ENCODE data around the gene CLPX.
"Not testable (repeated sequence)": the region's sequence is repeated elsewhere in the genome, so short reads cannot be mapped to it uniquely, and the experiment has no call there.

Gene CLPX

DNA sequence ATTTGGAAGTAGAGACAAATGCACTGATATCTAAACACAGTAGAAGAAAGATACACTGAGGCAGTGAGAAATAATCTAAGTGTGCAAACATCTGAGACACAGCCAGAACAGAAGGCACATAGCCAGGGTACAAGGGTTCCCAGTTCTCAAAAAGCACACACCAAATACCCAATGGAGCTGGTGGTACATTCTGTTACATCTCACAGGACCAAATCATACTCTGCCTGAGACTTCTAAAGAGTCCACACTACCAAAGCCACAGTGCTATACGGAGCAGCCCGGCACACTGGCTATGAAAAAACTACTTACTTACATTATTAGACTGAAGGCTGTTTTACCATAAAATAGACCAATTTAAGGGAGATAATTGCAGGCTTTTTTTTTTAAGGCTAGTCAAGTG, 19.3 kb downstream of the CLPX start:
- DNase-seq, result no peak

DNA sequence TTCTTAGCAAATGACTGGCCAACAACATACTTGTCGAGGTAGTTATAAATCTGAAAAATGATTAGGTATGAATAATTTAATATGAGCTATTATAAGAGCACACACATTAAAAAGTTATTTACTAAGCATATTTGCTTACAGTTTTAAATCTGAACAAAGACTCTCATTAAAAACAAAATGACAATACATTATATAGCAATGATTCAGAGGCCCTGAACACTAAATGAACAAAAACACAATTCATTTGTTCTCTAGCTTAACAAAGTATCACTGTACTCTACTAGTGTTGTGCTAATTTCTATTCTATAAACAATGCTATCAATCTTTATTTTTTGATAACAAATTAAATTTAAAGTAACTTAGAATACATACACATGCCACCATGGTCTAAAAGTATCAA, 21.0 kb downstream of the CLPX start:
- DNase-seq, result no peak

DNA sequence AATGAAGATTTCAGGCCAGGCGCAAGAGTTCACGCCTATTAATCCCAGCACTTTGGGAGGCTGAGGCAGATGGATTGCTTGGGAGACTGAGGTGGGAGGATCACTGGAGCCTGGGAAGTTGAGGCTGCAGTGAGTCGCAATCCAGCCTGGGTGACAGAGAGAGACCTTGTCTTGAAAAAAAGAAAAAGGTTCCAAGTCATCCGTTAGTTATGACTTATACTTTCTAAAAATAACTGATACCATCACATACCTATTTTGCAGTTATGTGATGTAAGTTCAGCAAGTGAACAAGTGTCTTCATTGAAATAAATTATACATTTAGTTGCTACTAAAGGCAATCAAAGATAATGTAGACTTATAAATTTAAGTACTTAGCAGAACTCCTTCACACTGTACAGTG, 22.1 kb downstream of the CLPX start:
- no peak for DNase-seq

DNA sequence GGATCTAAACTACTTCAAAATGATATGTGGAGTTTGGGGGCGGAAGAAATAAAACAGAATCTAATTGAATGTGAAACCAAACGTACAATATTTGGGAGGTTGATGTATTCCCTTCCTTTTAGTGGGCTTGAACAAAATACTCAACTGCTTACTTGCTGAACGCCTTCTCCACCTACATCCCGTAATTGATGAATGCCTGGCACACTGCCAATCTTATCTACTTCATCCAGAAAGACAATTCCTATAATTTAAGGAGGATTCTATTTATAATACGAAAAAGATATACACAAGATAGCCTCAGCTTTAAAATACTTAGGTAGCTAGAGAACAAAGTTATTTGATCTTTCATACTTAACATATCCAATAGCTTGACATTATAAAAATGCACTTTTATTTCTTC, 28.4 kb downstream of the CLPX start:
- DNase-seq, result no peak

DNA sequence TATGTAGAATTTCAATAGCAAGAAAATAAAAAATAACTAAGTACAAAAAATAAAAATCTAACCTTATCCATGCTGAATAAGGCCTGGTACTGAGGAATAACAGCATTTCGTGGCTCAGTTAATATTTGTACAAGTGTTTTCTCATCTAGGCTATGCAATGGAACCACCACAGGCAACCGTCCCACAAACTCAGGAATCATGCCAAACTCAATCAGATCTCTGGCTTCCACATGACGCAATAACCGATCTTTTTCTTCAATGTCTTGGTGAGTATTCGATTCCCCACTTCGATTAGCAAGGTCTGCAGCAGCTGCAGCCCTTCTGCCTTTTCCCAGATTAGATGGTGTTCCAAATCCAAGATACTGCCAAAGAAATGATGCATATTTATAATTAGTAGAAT, 30.4 kb downstream of the CLPX start:
- DNase-seq, result no peak

DNA sequence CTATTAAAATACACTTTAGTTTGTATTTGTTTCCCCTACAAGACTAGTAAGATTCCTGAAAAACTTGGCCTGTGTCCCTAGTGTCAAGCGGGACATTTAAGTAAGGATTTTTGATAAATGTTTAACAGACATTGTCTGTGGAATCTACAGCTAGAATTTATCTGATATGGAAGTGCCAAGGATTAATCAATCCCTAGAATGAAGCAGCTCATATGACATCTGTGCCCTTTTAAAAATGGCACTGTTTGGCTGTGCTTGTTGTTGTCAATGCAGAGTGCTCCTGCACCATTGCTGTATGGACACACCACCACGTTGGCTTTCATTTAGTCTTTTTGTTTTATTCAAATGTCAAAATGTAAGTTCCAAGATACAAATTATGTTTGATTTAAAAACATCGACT, 37.2 kb downstream of the CLPX start:
- DNase-seq, result no peak

DNA sequence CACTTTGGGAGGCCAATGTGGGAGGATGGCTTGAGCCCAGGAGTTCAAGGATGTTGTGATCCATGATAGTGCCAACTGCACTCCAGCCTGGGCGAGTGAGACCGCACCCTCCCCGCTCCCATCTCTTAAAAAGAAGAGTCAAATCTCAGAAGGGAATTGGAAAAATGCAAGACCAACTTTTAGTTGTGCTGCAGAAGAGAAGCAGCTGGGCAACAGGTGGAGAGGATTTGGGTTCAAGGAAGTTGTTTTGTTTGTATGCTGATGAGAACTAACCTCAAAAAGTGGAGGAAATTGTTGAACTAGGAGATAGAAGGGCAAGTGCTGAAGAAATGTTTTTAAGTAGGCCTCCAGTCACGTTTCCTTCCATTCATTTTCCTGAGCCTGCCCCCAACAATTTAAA, 38.7 kb downstream of the CLPX start:
- no peak for DNase-seq

DNA sequence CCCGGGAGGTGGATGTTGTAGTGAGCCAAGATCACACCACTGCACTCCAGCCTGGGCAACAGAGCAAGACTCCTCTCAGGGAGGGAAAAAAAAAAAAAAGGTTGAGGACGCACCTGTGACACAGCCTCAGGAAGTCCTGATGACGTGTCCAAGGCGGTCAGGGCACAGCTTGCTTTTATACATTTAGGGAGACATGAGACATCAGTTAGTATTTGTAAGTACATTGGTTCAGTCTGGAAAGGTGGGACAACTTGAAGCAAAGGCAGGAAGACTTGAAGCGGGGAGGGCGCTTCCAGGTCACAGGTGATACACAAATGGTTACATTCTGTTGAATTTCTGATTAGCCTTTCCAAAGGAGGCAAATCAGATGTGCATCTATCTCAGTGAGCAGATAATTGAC, 46.5 kb downstream of the CLPX start:
- DNase-seq, result not testable (repeated sequence)

DNA sequence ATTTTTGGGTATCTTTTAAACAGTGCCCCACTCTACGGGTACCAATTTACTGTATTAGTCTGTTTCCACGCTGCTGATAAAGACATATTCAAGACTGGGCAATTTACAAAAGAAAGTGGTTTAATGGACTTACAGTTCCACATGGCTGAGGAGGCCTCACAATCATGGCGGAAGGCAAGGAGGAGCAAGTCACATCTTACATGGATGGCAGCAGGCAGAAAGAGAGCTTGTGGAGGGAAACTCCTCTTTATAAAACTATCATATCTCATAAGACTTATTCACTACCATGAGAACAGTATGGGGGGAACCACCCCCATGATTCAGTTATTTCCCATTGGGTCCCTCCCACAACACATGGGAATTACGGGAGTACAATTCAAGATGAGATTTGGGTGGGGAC, 47.2 kb downstream of the CLPX start:
- not testable (repeated sequence) for DNase-seq

DNA sequence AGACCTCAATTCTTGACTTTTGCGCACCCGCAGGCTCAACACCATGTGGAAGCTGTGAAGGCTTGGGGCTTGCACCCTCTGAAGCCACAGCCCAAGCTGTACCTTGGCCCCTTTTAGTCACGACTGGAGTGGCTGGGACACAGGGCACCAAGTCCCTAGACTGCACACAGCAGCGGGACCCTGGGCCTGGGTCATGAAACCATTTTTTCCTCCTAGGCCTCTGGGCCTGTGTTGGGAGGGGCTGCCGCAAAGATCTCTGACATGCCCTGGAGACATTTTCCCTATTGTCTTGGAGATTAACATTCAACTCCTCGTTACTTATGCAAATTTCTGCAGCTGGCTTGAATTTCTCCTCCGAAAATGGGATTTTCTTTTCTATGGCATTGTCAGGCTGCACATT, 48.1 kb downstream of the CLPX start:
- DNase-seq, result not testable (repeated sequence)

DNA sequence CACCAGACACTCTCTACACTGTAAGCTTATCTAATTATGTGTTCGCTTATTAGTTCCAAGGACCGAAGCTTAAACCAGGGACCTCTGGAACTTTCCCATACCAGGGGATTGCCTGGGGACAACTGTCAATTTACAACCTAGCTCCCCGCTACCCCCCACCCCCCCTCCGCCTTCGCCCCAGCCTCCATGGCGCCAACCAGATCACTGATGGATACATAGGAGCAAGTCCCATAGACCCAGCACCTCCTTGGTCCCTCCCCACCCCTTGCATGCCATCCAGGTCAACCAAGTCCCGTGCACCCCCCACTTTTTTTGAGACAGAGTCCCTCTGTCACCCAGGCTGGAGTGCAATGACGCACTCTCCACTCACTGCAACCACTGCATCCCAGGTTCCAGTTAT, 50.6 kb downstream of the CLPX start:
- no peak for DNase-seq

DNA sequence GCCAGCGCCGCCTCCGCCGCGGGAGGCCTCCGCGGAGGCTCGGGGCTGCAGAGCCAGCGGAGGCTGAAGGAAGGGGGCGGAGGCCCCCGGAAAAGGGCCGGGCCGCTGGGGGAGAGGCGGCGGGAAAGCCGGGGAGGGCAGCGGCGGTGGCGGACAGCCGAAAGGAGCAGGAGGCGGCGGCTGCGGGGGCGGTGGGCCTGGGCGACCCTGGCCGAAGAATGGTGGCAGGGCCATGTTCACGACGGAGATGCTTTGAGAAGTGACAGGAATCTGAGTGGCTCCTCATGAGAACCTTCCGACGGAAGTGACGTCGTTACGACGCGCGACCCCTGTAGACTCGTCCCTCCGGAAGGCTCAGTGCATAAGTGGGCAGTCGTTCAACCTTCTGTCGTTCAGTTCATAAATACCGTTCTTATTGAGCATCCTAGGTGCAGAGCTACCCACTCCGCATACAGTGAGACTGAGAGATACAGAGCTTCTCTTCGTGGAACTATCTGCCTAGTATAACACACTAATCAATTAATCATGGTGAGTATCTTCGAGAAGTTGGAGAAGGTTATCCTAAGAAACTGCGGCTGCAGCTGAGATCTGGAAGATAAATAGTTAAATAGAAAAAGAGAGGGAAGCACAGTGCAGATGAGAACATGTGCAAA, 51.5 kb downstream of the CLPX start, which contains the start of gene PDCD7:
Gene PDCD7, minus strand, starts transcription at position 261 of the 653 bp plus-strand sequence. Its CDS starts 27 bp downstream, at position 234.
- DNase-seq, result peak; percentile 86

DNA sequence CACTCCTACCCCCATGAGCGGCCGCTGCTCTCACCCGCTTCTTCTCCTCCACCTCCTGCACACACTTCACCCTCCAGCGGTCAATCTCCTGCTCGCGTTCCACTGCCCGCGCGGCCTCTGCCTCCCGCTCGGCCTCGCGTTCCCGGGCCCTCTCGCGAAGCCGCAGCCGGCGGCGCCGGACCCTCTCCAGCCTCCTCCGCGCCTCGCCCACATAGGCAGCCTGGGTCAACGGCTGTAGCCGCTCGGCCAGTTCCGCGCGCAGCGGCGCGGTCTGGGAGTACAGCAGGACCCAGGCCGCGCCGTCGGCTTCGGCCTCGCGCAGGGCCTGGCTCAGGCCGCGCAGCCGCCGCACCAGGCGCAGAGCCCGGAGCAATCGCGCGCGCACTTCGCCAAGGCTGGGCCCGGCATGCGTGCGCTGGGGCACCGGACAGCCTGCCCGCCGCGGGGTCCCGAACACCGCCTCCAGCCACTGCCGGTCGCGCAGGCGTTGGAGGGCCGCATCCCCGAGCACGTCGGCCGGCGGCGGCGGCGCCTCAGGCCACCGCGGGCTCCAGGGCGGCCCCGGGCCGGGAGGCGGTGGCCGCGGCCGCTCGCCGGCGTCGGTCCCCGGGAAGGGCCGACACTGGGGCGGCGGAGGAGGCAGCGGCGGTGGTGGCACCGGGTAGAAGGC, 52.1 kb downstream of the CLPX start:
- DNase-seq, result peak; percentile 40

DNA sequence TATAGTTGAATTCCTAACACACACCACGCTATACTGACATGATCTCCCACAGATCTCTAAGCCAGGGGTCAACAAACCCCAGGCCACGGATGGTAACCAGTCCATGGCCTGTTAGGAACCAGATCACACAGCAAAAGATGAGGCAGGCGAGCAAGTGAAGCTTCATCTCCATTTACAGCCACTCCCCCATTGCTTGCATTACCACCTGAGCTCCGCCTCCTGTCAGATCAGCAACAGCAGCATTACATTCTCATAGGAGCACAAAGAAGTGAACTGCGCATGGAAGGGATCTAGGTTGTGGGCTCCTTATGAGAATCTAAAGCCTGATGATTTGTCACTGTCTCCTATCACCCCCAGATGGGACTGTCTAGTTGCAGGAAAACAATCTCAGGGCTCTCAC, 54.2 kb downstream of the CLPX start:
- DNase-seq, result no peak

DNA sequence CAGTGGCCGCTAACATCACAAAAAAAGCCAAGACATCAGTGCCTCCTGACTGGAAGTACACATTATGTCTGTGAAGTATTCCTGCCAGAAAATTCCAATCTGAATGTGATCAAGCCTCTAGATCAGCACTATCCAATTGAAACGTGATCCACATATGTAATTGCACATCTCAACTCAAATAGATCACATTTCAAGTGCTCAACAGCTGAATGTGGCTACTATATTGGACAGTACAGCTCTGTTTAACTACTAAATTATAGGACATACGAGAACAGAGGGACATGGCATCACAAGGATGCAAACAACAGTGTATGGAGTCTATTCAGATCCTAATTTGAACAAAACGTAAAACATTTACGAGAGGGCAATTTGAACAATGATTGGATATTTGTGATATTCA, 69.6 kb downstream of the CLPX start:
- DNase-seq, result no peak

DNA sequence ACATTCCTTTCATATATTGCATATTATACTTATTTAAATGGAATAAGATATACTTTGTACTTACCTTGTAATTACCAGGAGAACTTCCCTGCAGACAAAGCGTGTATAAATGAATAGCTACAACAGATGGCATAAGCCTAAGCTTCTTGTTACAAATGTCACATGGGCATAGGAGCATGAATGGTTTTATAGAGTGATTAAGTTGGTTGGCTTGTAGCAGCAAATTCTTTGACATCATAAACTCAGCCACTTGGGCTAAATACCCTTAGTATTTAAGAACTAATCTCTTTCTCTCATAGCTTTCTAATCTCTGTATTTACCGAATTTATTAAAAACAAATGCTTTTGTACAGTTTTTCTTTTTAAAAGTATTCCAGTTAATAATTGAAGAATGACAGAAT, 70.1 kb downstream of the CLPX start, which contains the start of gene UBAP1L:
Gene UBAP1L, minus strand, starts transcription at position 115 of the 400 bp plus-strand sequence. CDS start 8,985 bp downstream, outside the sequence.
- DNase-seq, result no peak

DNA sequence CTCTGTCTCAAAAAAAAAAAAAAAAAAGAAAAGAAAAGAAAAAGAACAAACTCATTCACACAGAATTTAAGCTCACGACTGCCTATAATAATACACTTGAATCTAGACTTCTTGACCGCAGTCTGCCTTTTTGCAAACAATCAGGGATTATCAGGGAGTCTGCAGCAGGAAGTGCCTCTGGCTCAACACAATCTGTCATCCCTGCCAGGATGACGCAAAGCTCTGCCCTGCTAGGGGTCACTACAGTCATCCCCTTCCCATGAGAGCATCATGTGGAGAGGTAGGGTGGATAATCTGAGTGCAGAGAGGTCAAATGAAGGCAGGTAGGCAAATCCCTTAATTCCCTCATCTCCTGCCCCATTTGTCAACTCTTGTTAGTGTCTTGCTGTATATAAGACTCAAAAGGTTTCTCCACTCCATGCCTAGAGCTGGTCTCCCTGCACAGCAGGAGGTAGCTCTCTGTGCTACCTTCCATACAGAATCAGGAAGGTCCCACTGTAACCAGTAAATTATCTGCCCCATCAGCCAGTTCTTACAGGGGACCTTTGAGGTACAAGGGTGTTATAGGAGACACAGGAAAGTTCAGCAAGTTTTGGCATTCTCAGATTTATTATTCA, 74.4 kb downstream of the CLPX start:
- no peak for DNase-seq

DNA sequence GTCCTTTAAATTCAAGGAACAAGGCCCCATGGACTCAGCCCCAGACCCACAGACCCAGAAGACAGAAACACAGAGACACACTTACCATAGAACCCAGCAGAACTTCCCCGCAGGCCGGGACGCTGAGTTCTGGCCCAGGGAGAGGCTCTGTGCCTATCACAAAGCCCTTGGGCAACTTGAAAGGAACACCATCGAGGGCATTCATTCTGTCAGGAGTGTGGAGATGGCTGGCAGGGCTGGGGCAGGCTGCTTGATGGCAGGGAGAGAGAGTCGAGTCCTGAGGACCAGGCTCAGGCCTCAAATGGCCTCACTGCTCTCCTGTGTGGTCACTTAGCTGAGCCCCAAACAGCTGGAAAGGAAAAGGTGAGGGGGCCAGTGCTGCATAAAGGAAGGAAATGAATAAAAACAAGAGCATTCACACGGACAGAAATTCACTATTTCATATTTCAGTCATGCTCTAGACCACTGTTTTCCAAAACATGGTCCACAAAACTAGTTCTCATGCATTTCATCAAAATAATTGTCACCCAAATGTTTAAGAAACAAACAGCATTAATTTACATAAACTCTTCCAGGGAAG, 79.0 kb downstream of the CLPX start:
- no peak for DNase-seq

DNA sequence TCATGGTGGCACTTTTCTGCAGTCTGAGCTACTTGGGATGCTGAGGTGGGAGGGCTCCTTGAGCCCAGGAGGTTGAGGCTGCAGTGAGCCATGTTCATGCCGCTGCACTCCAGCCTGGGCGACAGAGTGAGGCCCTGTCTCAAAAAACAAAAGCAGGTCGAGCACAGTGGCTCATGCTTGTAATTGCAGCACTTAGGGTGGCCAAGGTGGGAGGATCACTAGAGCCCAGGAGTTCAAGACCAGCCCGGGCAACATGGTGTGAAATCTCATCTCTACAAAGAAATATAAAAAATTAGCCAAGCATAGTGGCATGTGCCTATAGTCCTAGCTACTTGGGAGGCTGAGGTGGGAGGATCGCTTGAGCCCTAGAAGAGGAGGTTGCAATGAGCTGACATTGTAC, 80.1 kb downstream of the CLPX start:
- no peak for DNase-seq

DNA sequence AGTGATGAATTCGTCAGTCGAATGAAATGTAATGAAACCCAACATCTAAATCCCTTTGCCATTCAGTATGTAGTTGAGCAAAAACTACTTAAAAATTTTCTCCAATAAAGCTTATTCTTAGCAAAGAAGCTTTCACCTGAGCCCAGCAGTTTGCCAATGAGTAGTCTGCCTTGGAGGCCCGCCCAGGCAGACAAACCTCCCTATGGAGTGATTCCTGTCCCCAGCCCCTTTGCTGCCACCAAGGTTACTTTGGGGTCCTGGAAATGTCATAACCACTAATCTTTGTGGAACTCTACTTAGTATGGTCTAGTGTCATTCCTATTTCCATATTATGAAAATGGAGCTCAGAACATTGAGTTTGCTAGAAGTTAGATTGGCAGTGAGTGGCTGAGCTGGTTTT, 82.2 kb downstream of the CLPX start:
- no peak for DNase-seq

DNA sequence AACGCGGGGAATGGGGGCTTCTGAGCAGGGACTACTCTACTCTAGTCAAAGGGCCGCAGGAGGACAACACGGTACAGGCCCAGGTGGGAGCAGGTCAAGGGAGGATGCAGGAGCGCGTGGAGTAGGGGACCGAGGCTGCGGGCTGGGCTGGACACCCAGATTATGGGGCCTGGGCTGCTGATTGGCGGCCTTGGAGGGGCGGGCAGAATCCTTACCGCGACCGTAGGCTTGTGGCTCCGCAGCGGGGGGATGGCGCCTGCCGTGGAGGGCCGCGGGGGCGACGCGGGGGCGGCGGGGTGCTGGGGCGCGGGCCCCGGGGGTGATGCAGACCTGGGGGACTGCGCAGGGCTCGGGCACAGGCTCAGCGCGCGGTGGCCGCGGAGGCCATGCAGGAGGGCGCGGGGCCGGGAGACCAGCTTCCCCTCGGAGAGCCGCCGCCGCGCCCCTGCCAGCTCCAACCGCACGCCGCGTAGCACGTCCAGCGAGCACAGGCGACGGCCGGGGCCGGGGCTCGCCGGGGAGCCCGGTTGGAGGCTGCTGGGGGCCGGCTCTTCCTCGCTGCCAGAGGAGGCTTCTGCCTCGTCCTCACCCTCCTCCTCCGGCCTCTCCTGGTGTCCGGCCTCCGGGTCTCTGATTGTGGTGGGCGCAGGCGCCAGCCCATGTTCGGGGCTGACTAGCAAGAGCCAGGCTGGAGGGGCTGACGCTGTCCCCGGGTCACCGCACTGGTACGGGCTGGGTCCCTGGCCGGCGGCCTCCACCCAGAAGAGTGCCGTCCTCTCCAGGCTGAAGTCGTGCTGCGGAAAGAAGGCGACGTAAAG, 83.0 kb downstream of the CLPX start:
- no peak for DNase-seq

DNA sequence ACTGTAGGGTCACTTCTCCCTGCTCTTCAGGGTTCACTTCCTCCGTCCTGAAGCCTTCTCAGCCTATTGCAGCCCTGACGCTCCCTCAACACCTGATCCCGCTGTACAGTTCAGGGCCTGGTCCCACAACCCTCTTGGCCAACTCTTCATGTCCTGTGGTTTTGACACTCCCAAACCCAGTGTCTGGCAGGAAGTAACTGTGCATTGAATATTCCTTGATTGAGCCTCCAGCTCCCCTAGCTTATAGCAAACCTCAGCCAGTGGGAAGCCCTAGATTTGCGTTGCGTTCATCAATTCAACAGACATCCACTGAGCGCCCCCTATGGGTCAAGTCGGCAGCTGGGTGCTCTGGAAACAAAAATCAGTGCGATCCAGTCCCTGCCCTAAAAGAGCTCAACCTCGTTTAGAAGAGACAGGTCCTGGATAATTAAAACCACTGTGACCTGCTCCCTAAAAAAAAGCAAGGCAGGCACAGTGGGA, 83.7 kb downstream of the CLPX start:
- DNase-seq, result peak; percentile 83

DNA sequence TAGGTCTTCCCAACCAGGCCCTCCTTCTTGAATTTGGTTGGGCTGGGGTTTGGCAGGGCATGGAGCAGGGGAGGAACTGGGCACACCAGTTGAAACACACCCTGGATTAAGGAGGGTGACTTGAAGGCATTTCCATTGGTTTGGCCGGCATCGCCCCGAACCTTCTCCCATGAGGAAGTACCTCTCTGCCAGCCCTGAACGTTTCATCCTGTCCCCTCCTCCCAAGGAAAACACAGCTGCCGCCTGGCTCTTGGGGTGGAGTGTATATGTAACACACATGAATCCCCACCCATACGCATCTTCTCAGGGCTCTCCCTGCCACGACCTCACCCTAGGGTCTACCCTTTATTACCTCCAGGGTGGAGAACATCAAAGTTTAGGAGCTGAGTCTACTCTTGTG, 84.7 kb downstream of the CLPX start:
- DNase-seq, result no peak
